Measurements from ENCODE around the gene DNAJC21. TPM values are rescaled to one million over a fixed set of nuclear protein-coding genes. Genes with fewer than 3 reads are reported as not detected.

The DNAJC21 gene
- total and polyA plus RNA-seq, 9 of the 15 experiments (the other 6 are each of a cell fraction or from before 2014, with no cell fraction given) = 26.6 to 105 (median 70.7) TPM

- TF ChIP-seq SIX5 (IDR thresholded peaks at IDR 0.05; ENCODE audit: borderline replicate concordance in 1 of 2, insufficient read depth in 1 of 2, low read depth in 1 of 2, low read length in 2 of 2) = peak in 1 of 2 experiments; percentile 20; a peak in 1 of 4 replicates
- peak; percentile 81 for TF ChIP-seq POLR2B (IDR thresholded peaks at IDR 0.05; ENCODE audit: low read depth, partially characterized antibody)
- no peak for TF ChIP-seq NFYB (IDR thresholded peaks at IDR 0.05; ENCODE audit: extremely low read depth, insufficient read length)
- TF ChIP-seq BRD4 (IDR thresholded peaks at IDR 0.05) = no peak
- no peak for TF ChIP-seq DLX4 (CRISPR knock-in tag; IDR thresholded peaks at IDR 0.05)
- no peak for TF ChIP-seq CBFA2T2 (conservative IDR thresholded peaks at IDR 0.05)
- TF ChIP-seq C11orf30 (IDR thresholded peaks at IDR 0.05; ENCODE audit: low read depth) = peak; percentile 99
- TF ChIP-seq ZBTB40 (IDR thresholded peaks at IDR 0.05) = peak; percentile 98
- TF ChIP-seq ZBTB40 (CRISPR knock-in tag; IDR thresholded peaks at IDR 0.05) = no peak
- TF ChIP-seq TBL1XR1 (IDR thresholded peaks at IDR 0.05; ENCODE audit: low read length in 2 of 2) = peak; percentile 50 to 68; a peak in 2 of 4 replicates
- 0 out of 2 replicates have a peak, but pooled peaks have one; percentile 75 for TF ChIP-seq THAP7 (CRISPR knock-in tag; IDR thresholded peaks at IDR 0.05)
- TF ChIP-seq RFX1 (IDR thresholded peaks at IDR 0.05) = no peak
- TF ChIP-seq ZNF785 (CRISPR knock-in tag; IDR thresholded peaks at IDR 0.05) = no peak
- no peak for TF ChIP-seq ADNP (tag; IDR thresholded peaks at IDR 0.05)
- peak; percentile 42 for TF ChIP-seq CC2D1A (IDR thresholded peaks at IDR 0.05)
- no peak for TF ChIP-seq MCM3 (IDR thresholded peaks at IDR 0.05)
- no peak for TF ChIP-seq GATAD2B (IDR thresholded peaks at IDR 0.05; ENCODE audit: borderline replicate concordance)
- TF ChIP-seq PHTF2 (CRISPR knock-in tag; IDR thresholded peaks at IDR 0.05) = no peak
These were observed 14.1 kb upstream of the DNAJC21 start, which contains the start of the genes BRIX1 and RAD1 (continued) for GRCh38 chr5:34915139-34915855.
